Activated T-helper 17 cell treated with anti-CD3 and anti-CD28 coated beads, Interleukin-2, amount 50 U/mL, for 72 hours (primary cell): Measurements from ENCODE around the gene PRM1. TPM values are rescaled to one million over a fixed set of nuclear protein-coding genes. Genes with fewer than 3 reads are reported as not detected.

ENCODE experiments used
- ATAC-seq: fragments of 150-1000 bp; cut with Tn5 transposase; replicated peaks from 2 replicates; pipeline ENCODE4 v1.10.0; 2021; ENCODE audit warnings: mild to moderate bottlenecking, moderate library complexity
- H3K27ac Mint-ChIP-seq: one replicate; pipeline ENCODE4 v1.8.0; 2022; ENCODE audit warnings: mixed read lengths
- H3K27me3 Mint-ChIP-seq: one replicate; pipeline ENCODE4 v1.8.0; 2022; ENCODE audit warnings: mixed read lengths
- H3K36me3 Mint-ChIP-seq: one replicate; pipeline ENCODE4 v1.8.0; 2022; ENCODE audit warnings: low read depth, mild to moderate bottlenecking, mixed read lengths
- H3K4me1 Mint-ChIP-seq: one replicate; pipeline ENCODE4 v1.8.0; 2022; ENCODE audit warnings: mixed read lengths
- H3K4me3 Mint-ChIP-seq: one replicate; pipeline ENCODE4 v1.8.0; 2022; ENCODE audit warnings: mild to moderate bottlenecking, mixed read lengths
- H3K9me3 Mint-ChIP-seq: one replicate; pipeline ENCODE4 v1.8.0; 2022; ENCODE audit warnings: mixed read lengths
- total RNA-seq, 2 donors: library from RNA; stranded (reverse); gene quantifications; one replicate each; pipeline ENCODE4 v1.2.3, GENCODE V29; 2022

PRM1 gene
- not detected for total RNA-seq

- H3K4me3 Mint-ChIP-seq = no peak within 1 kb of the TSS
- peaks cover 10% of the 10 kb centered on the region for H3K4me1 Mint-ChIP-seq
- no peak within 1 kb of the TSS for H3K27ac Mint-ChIP-seq
- no peak for ATAC-seq
- H3K27me3 Mint-ChIP-seq = no peaks in the 10 kb centered on the region
- no peaks in the 10 kb centered on the region for H3K9me3 Mint-ChIP-seq
- H3K36me3 Mint-ChIP-seq = no peaks in the 10 kb centered on the region
Observed at GRCh38 chr16:11280616-11281522, at the start of gene PRM1. PRM1 (minus strand) TSS chr16:11281330; CDS start chr16:11281238, 92 bp downstream.

GRCh38 chr16:11330526-11331237 lies 49.6 kb upstream of the PRM1 start:
- Mint-ChIP-seq H3K27ac (no peak overlapping the region), H3K4me1 (peaks cover 28% of the 10 kb centered on the region), H3K4me3 (no peak overlapping the region)

GRCh38 chr16:11329891-11330290 lies 48.8 kb upstream of the PRM1 start:
- no peaks in the 10 kb centered on the region for H3K36me3 Mint-ChIP-seq
- no peak overlapping the region for H3K27ac Mint-ChIP-seq
- no peak for ATAC-seq
- no peaks in the 10 kb centered on the region for H3K27me3 Mint-ChIP-seq
- no peak overlapping the region for H3K4me3 Mint-ChIP-seq
- H3K9me3 Mint-ChIP-seq = no peaks in the 10 kb centered on the region
- peaks cover 35% of the 10 kb centered on the region for H3K4me1 Mint-ChIP-seq

More at GRCh38 chr16:11330526-11331237, 49.6 kb upstream of the PRM1 start:
- ATAC-seq = no peak
- H3K9me3 Mint-ChIP-seq = no peaks in the 10 kb centered on the region
- no peaks in the 10 kb centered on the region for H3K27me3 Mint-ChIP-seq
- H3K36me3 Mint-ChIP-seq = no peaks in the 10 kb centered on the region

GRCh38 chr16:11329071-11329491 lies 48.0 kb upstream of the PRM1 start:
- Mint-ChIP-seq H3K36me3 (no peaks in the 10 kb centered on the region), H3K9me3 (no peaks in the 10 kb centered on the region), H3K27ac (peak overlapping the region; percentile 81), H3K27me3 (no peaks in the 10 kb centered on the region), H3K4me3 (peak overlapping the region; percentile 83), H3K4me1 (peaks cover 35% of the 10 kb centered on the region)
- ATAC-seq = peak; percentile 20

- ATAC-seq = peak; percentile 86
- Mint-ChIP-seq H3K27me3 (no peaks in the 10 kb centered on the region), H3K4me1 (peaks cover 35% of the 10 kb centered on the region), H3K4me3 (peak overlapping the region; percentile 83), H3K9me3 (no peaks in the 10 kb centered on the region), H3K36me3 (no peaks in the 10 kb centered on the region), H3K27ac (peak overlapping the region; percentile 81)
Observed at GRCh38 chr16:11328172-11329070, 47.3 kb upstream of the PRM1 start.

GRCh38 chr16:11327277-11328171 lies 46.4 kb upstream of the PRM1 start:
- peak overlapping the region; percentile 83 for H3K4me3 Mint-ChIP-seq
- H3K27me3 Mint-ChIP-seq = no peaks in the 10 kb centered on the region
- H3K4me1 Mint-ChIP-seq = peaks cover 35% of the 10 kb centered on the region
- H3K36me3 Mint-ChIP-seq = no peaks in the 10 kb centered on the region
- ATAC-seq = peak; percentile 62
- peak overlapping the region; percentile 81 for H3K27ac Mint-ChIP-seq
- H3K9me3 Mint-ChIP-seq = no peaks in the 10 kb centered on the region

- Mint-ChIP-seq H3K36me3 (no peaks in the 10 kb centered on the region), H3K27me3 (no peaks in the 10 kb centered on the region), H3K27ac (no peak overlapping the region), H3K4me1 (peaks cover 35% of the 10 kb centered on the region), H3K4me3 (peak overlapping the region; percentile 83), H3K9me3 (no peaks in the 10 kb centered on the region)
- no peak for ATAC-seq
Observed at GRCh38 chr16:11326737-11327276, 45.7 kb upstream of the PRM1 start.

GRCh38 chr16:11326084-11326736 lies 45.1 kb upstream of the PRM1 start:
- peak; percentile 2 for ATAC-seq

GRCh38 chr16:11325404-11326083 lies 44.4 kb upstream of the PRM1 start:
- no peaks in the 10 kb centered on the region for H3K9me3 Mint-ChIP-seq
- no peak overlapping the region for H3K27ac Mint-ChIP-seq
- peaks cover 35% of the 10 kb centered on the region for H3K4me1 Mint-ChIP-seq
- H3K27me3 Mint-ChIP-seq = no peaks in the 10 kb centered on the region
- ATAC-seq = peak; percentile 36
- H3K4me3 Mint-ChIP-seq = no peak overlapping the region
- H3K36me3 Mint-ChIP-seq = no peaks in the 10 kb centered on the region

More at GRCh38 chr16:11326084-11326736, 45.1 kb upstream of the PRM1 start:
- H3K9me3 Mint-ChIP-seq = no peaks in the 10 kb centered on the region
- no peaks in the 10 kb centered on the region for H3K36me3 Mint-ChIP-seq
- peaks cover 35% of the 10 kb centered on the region for H3K4me1 Mint-ChIP-seq
- no peak overlapping the region for H3K27ac Mint-ChIP-seq
- H3K4me3 Mint-ChIP-seq = no peak overlapping the region
- no peaks in the 10 kb centered on the region for H3K27me3 Mint-ChIP-seq

- H3K9me3 Mint-ChIP-seq = no peaks in the 10 kb centered on the region
- no peaks in the 10 kb centered on the region for H3K27me3 Mint-ChIP-seq
- H3K4me1 Mint-ChIP-seq = peaks cover 32% of the 10 kb centered on the region
- H3K4me3 Mint-ChIP-seq = no peak overlapping the region
- H3K36me3 Mint-ChIP-seq = no peaks in the 10 kb centered on the region
- no peak overlapping the region for H3K27ac Mint-ChIP-seq
- ATAC-seq = no peak
Observed at GRCh38 chr16:11323551-11324336, 42.6 kb upstream of the PRM1 start.

GRCh38 chr16:11322823-11323222 lies 41.7 kb upstream of the PRM1 start:
- Mint-ChIP-seq H3K4me3 (no peak overlapping the region), H3K9me3 (no peaks in the 10 kb centered on the region), H3K36me3 (no peaks in the 10 kb centered on the region), H3K4me1 (peaks cover 26% of the 10 kb centered on the region), H3K27ac (no peak overlapping the region), H3K27me3 (no peaks in the 10 kb centered on the region)
- no peak for ATAC-seq

GRCh38 chr16:11321662-11322061 lies 40.5 kb upstream of the PRM1 start:
- no peaks in the 10 kb centered on the region for H3K36me3 Mint-ChIP-seq
- H3K27ac Mint-ChIP-seq = no peak overlapping the region
- H3K27me3 Mint-ChIP-seq = no peaks in the 10 kb centered on the region
- no peaks in the 10 kb centered on the region for H3K9me3 Mint-ChIP-seq
- peaks cover 14% of the 10 kb centered on the region for H3K4me1 Mint-ChIP-seq
- ATAC-seq = no peak
- H3K4me3 Mint-ChIP-seq = no peak overlapping the region
